Measurements from ENCODE around the gene WIPI1.

DNA sequence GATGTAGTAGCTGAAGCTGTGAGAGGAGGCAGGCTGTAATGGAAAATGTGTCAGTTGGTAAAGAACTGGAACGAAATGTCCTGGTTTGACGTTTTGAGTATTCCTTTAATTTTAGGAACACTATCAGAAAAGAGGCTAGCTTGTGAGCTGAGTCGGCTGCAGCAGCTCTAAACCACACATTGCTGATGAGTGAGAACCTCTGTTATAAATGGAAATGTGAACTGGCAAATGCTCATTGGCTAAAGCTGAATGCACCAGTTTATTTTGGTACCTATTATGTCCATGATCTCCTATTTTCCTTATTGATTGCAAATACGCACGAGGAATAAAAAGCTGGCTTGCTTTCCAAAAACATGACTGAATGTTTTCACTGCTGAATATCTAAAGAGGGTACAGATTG, 11.0 kb upstream of the WIPI1 start:
- no peak for TF ChIP-seq CTCF (optimal IDR thresholded peaks at IDR 0.05 in 1 of 3, IDR thresholded peaks at IDR 0.05 in 1 of 3, conservative IDR thresholded peaks at IDR 0.05 in 1 of 3; ENCODE audit: extremely low read depth in 1 of 3, insufficient read depth in 2 of 3, low read length in 3 of 3)
- TF ChIP-seq EZH2 (IDR thresholded peaks at IDR 0.05; ENCODE audit: low read length): no peak

Measured in keratinocyte (primary cell).